T follicular helper cell (primary cell): ENCODE results near the gene MIA2.

Experiments used
- DNase-seq: peaks from one replicate; pipeline ENCODE4 v3.0.0-alpha.2; 2020; ENCODE audit warnings: low read depth

The MIA2 gene

DNA sequence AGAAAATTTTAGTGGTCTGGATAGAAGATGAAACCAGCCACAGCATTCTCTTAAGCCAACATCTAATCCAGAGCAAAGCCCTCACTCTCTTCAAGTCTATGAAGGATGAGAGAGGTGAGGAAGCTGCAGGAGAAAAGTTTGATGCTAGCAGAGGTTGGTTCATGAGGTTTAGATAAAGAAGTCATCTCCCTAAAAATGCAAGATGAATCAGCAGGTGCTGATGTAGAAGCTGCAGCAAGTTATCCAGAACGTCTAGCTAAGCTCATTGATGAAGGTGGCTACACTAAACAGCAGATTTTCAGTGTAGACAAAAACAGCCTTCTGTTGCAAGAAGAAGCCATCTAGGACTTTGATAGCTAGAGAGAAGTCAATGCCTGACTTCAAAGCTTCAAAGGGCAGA is 150.0 kb downstream of the MIA2 start:
- DNase-seq = no peak

DNA sequence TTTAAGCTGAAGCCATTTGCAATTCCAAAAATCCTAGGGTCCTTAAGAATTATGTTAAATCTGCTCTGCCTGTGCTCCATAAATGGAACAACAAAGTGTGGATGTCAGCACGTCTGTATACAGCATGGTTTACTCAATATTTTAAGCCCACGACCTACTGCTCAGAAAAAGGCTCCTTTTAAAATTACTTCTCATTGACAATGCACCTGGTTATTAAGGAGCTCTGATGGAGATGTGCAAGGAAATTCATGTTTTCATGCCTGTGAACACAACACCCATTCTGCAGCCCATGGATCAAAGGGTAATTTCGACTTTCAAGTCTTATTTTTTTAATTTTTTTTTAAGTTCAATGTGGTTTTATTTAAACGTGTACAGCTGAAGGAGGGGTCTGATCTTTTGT is 150.5 kb downstream of the MIA2 start:
- DNase-seq = no peak

GRCh38 chr14:39393289-39393688 is 159.6 kb downstream of the MIA2 start:
- no peak for DNase-seq

DNA sequence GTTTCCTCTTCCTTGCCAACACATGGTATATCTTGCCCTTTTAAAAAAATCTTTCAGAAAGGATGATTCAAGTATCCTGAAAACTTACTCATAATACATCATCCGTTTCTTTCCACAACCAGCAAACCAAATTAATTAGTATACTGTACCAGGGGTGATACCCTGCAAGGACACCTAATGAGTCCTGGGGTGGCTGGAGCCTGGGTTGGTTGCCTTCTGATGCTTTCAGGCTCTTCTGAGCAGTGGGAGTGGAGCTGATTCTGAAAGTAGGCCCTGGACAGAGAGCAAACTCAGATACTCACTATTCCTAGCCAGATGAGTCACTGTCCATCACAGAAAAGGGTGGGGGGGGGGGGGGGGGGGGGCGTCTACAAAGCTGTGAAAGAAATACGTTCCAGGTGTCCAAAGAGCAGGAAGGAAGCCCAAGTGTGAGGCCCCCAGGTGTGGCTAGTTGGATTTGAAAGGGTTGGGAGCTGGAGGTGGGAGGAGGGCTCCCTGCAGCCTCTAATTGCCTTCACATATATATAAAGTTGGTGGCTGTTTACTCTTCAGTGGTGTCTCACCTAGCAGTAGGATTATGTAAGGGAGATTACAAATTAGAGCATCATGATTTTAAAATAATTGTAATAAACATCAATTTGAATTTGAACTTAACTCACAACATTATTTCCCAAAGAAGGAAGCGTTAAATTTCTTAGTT is 162.0 kb downstream of the MIA2 start:
- no peak for DNase-seq

- DNase-seq = no peak
These were observed 162.7 kb downstream of the MIA2 start for GRCh38 chr14:39396448-39396847.

DNA sequence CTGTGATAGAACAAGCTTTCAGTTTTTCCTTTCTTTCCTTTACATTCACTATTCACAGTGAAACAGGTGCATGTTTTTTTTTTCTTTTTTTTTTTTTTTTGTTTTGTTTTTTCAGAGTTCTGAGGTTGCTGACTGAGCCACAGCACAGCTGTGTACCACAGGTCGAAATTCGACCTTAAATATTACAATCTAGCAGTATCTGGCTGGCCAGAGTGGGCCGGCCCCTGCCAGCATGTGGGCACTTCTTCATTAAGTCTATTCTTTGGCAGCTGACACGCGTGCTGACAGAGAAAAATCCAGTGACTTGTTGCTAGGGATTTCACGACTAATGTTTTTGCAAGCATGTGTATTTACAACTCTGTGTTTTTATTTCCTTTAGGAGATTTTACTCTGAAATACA is 164.7 kb downstream of the MIA2 start:
- no peak for DNase-seq

- DNase-seq = no peak
These were observed 172.8 kb downstream of the MIA2 start for GRCh38 chr14:39406560-39406959.

- no peak for DNase-seq
These were observed 182.4 kb downstream of the MIA2 start for GRCh38 chr14:39416072-39416471.

GRCh38 chr14:39417014-39417413 is 183.3 kb downstream of the MIA2 start:
- no peak for DNase-seq

GRCh38 chr14:39419272-39419671 is 185.6 kb downstream of the MIA2 start:
- no peak for DNase-seq

GRCh38 chr14:39422243-39422642 is 188.5 kb downstream of the MIA2 start:
- DNase-seq = no peak

GRCh38 chr14:39423793-39424192 is 190.1 kb downstream of the MIA2 start:
- DNase-seq = no peak

DNA sequence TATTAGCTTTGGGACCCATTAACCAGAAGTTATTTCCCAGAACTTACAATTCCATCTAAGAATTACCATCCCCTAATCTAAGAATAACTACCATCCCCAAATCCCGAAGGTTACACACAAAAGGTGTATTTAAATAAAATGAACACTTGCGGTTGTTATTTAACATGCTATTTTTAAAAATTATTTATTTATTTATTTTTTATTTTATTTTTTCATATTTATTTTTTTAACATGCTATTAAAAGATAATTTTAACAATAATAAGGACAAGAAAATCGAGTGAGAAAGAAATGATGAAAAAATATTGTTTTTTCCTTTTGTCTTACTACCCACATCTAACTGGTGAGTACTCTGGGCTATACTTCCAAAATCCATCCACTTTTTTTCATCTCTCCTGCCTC is 192.2 kb downstream of the MIA2 start:
- DNase-seq = no peak

DNA sequence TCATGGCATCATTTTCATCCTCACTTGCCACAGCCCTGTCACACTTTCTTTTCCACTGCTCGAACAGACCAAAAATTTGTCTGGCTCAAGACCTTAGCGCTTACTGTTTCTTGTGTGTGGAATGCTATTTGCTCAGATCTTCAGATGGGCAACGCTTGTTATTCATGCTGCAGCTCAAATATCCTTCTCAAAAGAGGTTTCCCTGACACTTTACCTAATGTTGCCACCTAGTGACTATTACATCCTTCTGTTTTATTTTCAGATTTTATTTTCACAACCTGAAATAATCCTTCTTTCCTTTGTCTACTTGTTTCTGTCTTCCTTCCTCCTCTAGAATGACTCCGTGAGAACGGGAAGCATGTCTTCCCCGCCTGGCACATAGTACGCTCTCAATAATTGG is 192.9 kb downstream of the MIA2 start:
- DNase-seq = no peak

- no peak for DNase-seq
These were observed 194.4 kb downstream of the MIA2 start for GRCh38 chr14:39428118-39428517.

- DNase-seq = no peak
These were observed 197.2 kb downstream of the MIA2 start for GRCh38 chr14:39430762-39431415.

- peak; percentile 25 for DNase-seq
These were observed 197.9 kb downstream of the MIA2 start for GRCh38 chr14:39431416-39432178.

GRCh38 chr14:39432179-39432618 is 198.5 kb downstream of the MIA2 start, which contains the start of gene FBXO33:
Gene FBXO33, minus strand, starts transcription at chr14:39432433. Its CDS starts 271 bp downstream, at chr14:39432162.
- peak; percentile 94 for DNase-seq

GRCh38 chr14:39432619-39433451 is 199.1 kb downstream of the MIA2 start:
- peak; percentile 54 for DNase-seq

DNA sequence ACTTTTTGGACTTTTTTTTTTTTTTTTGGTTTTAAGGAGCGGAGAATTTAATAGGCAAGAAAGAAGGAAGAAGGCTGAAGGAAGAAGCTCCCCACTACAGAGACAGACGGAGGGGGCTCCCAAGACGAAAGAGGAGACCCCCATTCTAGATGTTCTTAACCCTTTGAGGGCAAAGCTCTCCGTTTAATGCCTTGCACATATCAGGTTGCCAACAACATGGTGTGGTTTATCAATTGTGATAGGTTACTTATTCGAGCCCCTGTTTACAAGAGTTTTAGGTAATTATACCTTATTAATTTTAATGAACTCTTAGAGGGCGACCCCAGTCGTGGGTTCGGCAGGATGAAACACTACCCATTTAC is 199.7 kb downstream of the MIA2 start:
- no peak for DNase-seq

DNA sequence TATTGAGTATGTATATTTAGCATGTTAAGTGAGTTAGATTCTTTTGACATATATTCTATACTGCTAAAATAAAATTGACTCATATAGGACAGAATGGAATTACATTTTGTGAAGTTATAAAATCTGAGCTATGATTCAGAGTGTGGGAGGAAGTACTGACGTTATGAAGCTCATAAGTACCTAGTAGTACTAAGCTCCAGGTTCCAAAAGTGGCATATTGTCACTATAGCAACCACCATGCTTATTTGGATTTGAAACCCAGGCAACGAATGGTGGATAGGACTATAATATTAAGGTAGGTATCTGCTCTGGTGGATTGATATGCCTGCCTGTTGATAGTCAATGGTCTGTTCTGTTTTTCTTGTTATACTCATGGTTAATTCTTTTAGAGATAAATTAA is 200.7 kb downstream of the MIA2 start:
- DNase-seq = no peak

- no peak for DNase-seq
These were observed 201.5 kb downstream of the MIA2 start for GRCh38 chr14:39435241-39435640.
